Transverse colon (tissue), 4 donors: Measurements from ENCODE around the gene WIPF2. TPM values are rescaled to one million over a fixed set of nuclear protein-coding genes. Genes with fewer than 3 reads are reported as not detected.

Experiments used
- DNase-seq: peaks from one replicate; pipeline ENCODE4 v3.0.0-alpha.2; 2019
- H3K27ac ChIP-seq, 4 donors: fragments of 200-600 bp; sonication (generic); 2 replicates each; pipeline ENCODE4 v1.5.1; 2016 to 2018; ENCODE audit warnings: inconsistent platforms in 4 of 4
- H3K27me3 ChIP-seq: fragments of 200-600 bp; sonication (generic); 2 replicates; pipeline ENCODE4 v1.5.1; 2017; ENCODE audit warnings: inconsistent platforms
- H3K36me3 ChIP-seq, 4 donors: fragments of 200-600 bp; sonication (generic); 2 replicates each; pipeline ENCODE4 v1.5.1; 2017 to 2019; ENCODE audit warnings: inconsistent platforms in 4 of 4
- H3K4me1 ChIP-seq, 4 donors: fragments of 200-600 bp; sonication (generic); 2 replicates each; pipeline ENCODE4 v1.5.1; 2017 to 2020; ENCODE audit warnings: inconsistent platforms in 4 of 4
- H3K4me3 ChIP-seq, 4 donors: fragments of 200-600 bp; sonication (generic); 1 replicate in 1 of 4; 2 replicates in 3 of 4; pipeline versions ENCODE4 v1.5.1 to v1.6.1; 2017 to 2019; ENCODE audit warnings: inconsistent platforms in 4 of 4
- H3K9me3 ChIP-seq, 2 donors: fragments of 200-600 bp; sonication (generic); 2 replicates each; pipeline ENCODE4 v1.5.1; 2017 to 2019; ENCODE audit warnings: inconsistent platforms in 2 of 2
- EP300 ChIP-seq: sonication (generic); formaldehyde crosslinking; IDR thresholded peaks from one replicate; pipeline ENCODE4 v1.6.1; 2017; ENCODE audit warnings: antibody characterized with exemption, low read depth
- POLR2A ChIP-seq: fragments of 450-650 bp; IDR thresholded peaks from one replicate; pipeline ENCODE4 v1.6.1; 2016; ENCODE audit warnings: antibody characterized with exemption, mild to moderate bottlenecking, moderate library complexity
- POLR2AphosphoS5 ChIP-seq, 3 donors: sonication (generic); formaldehyde crosslinking; IDR thresholded peaks; one replicate each; pipeline ENCODE4 v1.6.1; 2016; ENCODE audit warnings: antibody characterized with exemption in 3 of 3
- WGBS, 2 donors: methylation state at CpG; one replicate each; pipeline ENCODE4 v1.1.5; 2018; ENCODE audit warnings: low coverage in 1 of 2; 5-methylcytosine and 5-hydroxymethylcytosine counted together
- in situ Hi-C, 4 donors: fragments of 200-750 bp; cut with MboI; loops; one replicate each; pipeline versions ENCODE4 v1.15.0 to v1.15.1; 2017; ENCODE audit warnings: low sequenced_read_pairs in 3 of 4, low pct_ligation_motif_present in 1 of 4, low pct_unique_long_range_greater_than_20kb in 1 of 4
- intact Hi-C: fragments of 100-400 bp; cut with DNase I; formaldehyde crosslinking; loops from one replicate; pipeline ENCODE4 v1.15.1; 2023; ENCODE audit warnings: low total_unique reads
- total RNA-seq, 4 donors: library from RNA; depleted of rRNA; stranded (reverse); fragments of >200 nt; gene quantifications; one replicate each; pipeline ENCODE4 v1.1.0, GENCODE V29; 2016
- TF ChIP-seq, protein P1 (sequence below), 5 experiments: fragments of 200-600 bp in 3 of 5; fragments of 450-650 bp in 2 of 5; sonication (generic) in 3 of 5; IDR thresholded peaks; 1 replicate in 2 of 5; 2 replicates in 3 of 5; pipeline ENCODE4 v1.5.1; 2016 to 2017; ENCODE audit warnings: antibody characterized with exemption in 5 of 5, inconsistent platforms in 3 of 5, mild to moderate bottlenecking in 2 of 5, moderate library complexity in 1 of 5

WIPF2 gene
- total RNA-seq, 4 donors from 2014 or later, result 20.5 to 29.5 (median 25.3) TPM

DNA sequence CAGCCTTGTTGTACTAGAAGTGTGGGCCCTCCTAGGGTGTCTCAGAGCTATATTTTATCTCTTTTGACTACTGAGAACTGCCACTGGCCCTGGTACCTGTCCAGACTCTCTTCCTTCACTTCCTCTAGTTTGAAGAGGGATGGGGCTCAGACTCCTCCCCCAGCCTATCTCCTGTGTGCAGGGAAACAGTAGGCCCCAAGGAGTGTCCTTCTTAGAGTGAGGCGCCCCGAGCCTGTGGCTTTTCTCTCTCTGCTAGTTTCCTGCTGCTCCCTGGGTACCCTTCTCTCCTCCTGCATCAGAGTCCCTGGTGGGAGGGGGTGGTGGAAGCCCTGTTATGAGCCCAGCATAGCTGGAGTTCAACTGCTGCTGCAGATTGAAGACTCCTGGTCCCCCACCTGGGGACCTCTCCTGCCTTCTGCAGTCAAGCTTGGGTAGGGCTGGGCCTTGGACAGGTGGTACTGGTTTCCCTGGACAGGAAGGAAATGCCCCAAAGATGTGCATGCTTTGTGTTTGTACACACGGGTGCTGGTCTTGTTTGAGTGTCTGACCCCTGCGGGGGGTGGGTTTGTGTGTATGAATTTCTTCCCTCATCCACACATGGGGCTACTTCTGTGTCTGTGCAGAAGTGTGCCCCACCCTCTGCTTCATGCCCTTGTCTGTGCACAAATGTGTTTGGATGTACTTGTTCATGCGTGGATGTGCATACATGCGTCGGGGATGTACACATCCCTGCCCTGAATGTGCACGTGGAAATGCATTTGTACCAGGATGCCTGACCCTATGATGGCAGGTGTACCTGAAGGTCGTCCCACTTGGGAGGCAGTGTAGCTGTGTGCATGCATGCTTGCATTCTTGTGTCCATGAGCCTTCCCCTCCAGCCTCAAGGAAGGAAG is 96.8 kb downstream of the WIPF2 start:
- WGBS, 2 donors, result 60% methylated on average over 9 of the region's 9 CpGs; no CpG with 5 or more reads in 1 of the 2 donors
- no peaks in the 10 kb centered on the region for H3K9me3 ChIP-seq
- DNase-seq, result no peak
- no peak for TF ChIP-seq POLR2A
- TF ChIP-seq EP300, result no peak
- TF ChIP-seq, protein P1, sequence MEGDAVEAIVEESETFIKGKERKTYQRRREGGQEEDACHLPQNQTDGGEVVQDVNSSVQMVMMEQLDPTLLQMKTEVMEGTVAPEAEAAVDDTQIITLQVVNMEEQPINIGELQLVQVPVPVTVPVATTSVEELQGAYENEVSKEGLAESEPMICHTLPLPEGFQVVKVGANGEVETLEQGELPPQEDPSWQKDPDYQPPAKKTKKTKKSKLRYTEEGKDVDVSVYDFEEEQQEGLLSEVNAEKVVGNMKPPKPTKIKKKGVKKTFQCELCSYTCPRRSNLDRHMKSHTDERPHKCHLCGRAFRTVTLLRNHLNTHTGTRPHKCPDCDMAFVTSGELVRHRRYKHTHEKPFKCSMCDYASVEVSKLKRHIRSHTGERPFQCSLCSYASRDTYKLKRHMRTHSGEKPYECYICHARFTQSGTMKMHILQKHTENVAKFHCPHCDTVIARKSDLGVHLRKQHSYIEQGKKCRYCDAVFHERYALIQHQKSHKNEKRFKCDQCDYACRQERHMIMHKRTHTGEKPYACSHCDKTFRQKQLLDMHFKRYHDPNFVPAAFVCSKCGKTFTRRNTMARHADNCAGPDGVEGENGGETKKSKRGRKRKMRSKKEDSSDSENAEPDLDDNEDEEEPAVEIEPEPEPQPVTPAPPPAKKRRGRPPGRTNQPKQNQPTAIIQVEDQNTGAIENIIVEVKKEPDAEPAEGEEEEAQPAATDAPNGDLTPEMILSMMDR (IDR thresholded peaks at IDR 0.05), result no peak
- no peak for TF ChIP-seq POLR2AphosphoS5 (IDR thresholded peaks at IDR 0.05)
- peaks cover 72 to 89% (median 78%) of the 10 kb centered on the region in 4 donors for H3K4me1 ChIP-seq
- in situ Hi-C loops, result no loop called here
- H3K36me3 ChIP-seq, result no peaks in the 10 kb centered on the region
- peak overlapping the region in 1 of 4 donors; percentile 85 for H3K4me3 ChIP-seq
- H3K27me3 ChIP-seq, result no peaks in the 10 kb centered on the region
- peak overlapping the region; percentile 91 to 96 (median 92) for H3K27ac ChIP-seq
- intact Hi-C loops, result no loop called here

DNA sequence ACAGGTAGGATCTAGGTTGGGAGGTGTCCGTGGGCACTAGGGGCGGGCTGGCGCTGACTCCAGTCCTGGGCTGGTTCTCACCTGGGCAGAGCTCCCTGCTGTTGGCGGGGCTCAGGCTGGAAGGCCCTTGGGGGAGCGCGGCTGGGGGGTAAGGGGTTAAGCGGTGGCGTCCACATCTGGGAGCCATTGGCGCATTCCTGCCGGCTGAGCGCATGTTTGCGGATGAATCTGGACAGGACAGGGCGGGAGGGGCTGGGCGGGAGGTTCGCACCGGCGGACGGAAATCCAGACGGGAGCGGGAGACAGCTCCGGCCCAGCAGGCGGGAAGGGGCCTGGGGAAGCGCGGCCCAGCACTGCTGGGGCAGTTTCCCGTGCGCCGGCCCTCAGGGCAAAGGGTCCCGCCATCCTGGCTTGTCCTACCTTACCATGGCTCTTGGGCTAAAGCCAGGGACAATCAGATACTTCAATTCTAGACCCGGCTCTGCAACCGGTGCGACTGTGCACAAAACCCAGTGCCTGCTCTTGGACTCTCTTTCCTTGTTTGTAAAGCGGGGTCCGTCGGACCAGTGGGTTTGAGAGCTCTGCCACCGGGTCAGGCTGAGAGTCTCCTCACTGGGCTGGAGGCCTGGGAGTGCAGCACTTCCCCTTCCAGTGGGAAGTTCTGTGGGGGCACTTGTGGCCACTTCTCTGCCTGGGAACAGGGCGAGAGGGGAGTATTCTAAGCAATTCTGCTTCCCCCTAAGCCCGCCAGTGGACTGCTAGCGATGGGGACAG is 97.7 kb downstream of the WIPF2 start:
- H3K27me3 ChIP-seq, result no peaks in the 10 kb centered on the region
- peak overlapping the region; percentile 91 to 96 (median 92) for H3K27ac ChIP-seq
- H3K36me3 ChIP-seq, result no peaks in the 10 kb centered on the region
- intact Hi-C loops (no loop called here), in situ Hi-C loops (no loop called here)
- H3K4me1 ChIP-seq, result peaks cover 71 to 89% (median 78%) of the 10 kb centered on the region in 4 donors
- peak overlapping the region in 3 of 4 donors; percentile 21 to 85 (median 77) for H3K4me3 ChIP-seq
- peak; percentile 72 for DNase-seq
- H3K9me3 ChIP-seq, result no peaks in the 10 kb centered on the region
- 24% methylated on average over 32 of the region's 38 CpGs; no CpG with 5 or more reads in 1 of the 2 donors for WGBS, 2 donors
- TF ChIP-seq, protein P1 (IDR thresholded peaks at IDR 0.05), result peak in 1 of 5 experiments; percentile 16
- peak; percentile 49 to 78 (median 56) for TF ChIP-seq POLR2AphosphoS5 (IDR thresholded peaks at IDR 0.05)
- no peak for TF ChIP-seq EP300
- TF ChIP-seq POLR2A, result peak; percentile 62

DNA sequence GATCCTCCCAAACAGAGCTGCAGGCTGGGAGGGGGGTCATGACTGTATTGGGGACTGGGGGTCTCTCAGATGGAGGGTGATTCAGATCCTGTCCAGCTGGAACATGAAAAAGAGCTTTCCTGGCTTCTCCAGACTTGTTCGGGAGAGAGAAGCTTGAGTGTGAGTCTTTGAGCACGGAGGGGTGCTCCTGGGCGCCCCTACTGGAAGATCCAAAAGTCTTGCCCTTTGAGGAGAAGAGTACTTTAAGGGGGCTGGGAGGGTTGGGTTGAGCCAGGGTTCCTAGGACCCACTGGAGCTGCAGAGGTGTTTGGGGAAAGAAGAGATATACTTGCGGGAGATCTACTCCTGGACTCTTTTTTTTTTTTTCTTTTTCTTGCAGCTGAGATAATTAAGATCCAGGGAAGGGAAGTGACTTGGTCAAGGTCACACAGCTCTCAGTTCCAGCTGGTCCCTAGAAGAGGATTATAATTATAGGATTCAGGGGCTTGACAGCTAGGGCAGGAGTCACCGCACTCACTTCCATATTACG is 98.3 kb downstream of the WIPF2 start:
- H3K9me3 ChIP-seq, result no peaks in the 10 kb centered on the region
- DNase-seq, result peak; percentile 71
- intact Hi-C loops, result no loop called here
- peaks cover 70 to 88% (median 78%) of the 10 kb centered on the region in 4 donors for H3K4me1 ChIP-seq
- H3K36me3 ChIP-seq, result no peaks in the 10 kb centered on the region
- TF ChIP-seq POLR2A (no peak), EP300 (no peak), POLR2AphosphoS5 (IDR thresholded peaks at IDR 0.05) (no peak)
- TF ChIP-seq, protein P1 (IDR thresholded peaks at IDR 0.05), result peak; percentile 48 to 61 (median 56)
- WGBS, 2 donors, result 0 to 6% methylated on average over 2 to 6 of the region's 6 CpGs
- in situ Hi-C loops, result no loop called here
- peak overlapping the region; percentile 91 to 96 (median 92) for H3K27ac ChIP-seq
- no peaks in the 10 kb centered on the region for H3K27me3 ChIP-seq
- H3K4me3 ChIP-seq, result peak overlapping the region; percentile 10 to 92 (median 81)
